Muscle layer of colon (tissue), 2 donors: ENCODE results near the gene GJD3.
"Not testable (repeated sequence)": the region's sequence is repeated elsewhere in the genome, so short reads cannot be mapped to it uniquely, and the experiment has no call there.

Experiments used
- H3K27ac ChIP-seq: one replicate; pipeline ENCODE4 v1.7.0; 2013; ENCODE audit warnings: low read depth, mild to moderate bottlenecking, low read length, moderate library complexity
- H3K27me3 ChIP-seq, 2 donors: one replicate each; pipeline ENCODE4 v1.7.0; 2013; ENCODE audit warnings: low read length in 2 of 2, mild to moderate bottlenecking in 2 of 2; ENCODE audit not compliant: insufficient read depth in 2 of 2, control insufficient read depth in 1 of 2
- H3K36me3 ChIP-seq: one replicate; pipeline ENCODE4 v1.7.0; 2013; ENCODE audit warnings: mild to moderate bottlenecking, low read length; ENCODE audit not compliant: insufficient read depth
- H3K4me1 ChIP-seq: one replicate; pipeline ENCODE4 v1.7.0; 2013; ENCODE audit warnings: mild to moderate bottlenecking, low read length; ENCODE audit not compliant: insufficient read depth
- H3K4me3 ChIP-seq, 2 donors: one replicate each; pipeline ENCODE4 v1.7.0; 2013; ENCODE audit warnings: low read length in 2 of 2, low read depth in 1 of 2, mild to moderate bottlenecking in 1 of 2, moderate library complexity in 1 of 2
- H3K9ac ChIP-seq: one replicate; pipeline ENCODE4 v1.7.0; 2013; ENCODE audit warnings: low read length
- H3K9me3 ChIP-seq: one replicate; pipeline ENCODE4 v1.7.0; 2013; ENCODE audit warnings: mild to moderate bottlenecking, low read length
- donor health status: abdominal sarcoma.
- donor health status: Adenocarcinoma of cecum.

GJD3 gene

DNA sequence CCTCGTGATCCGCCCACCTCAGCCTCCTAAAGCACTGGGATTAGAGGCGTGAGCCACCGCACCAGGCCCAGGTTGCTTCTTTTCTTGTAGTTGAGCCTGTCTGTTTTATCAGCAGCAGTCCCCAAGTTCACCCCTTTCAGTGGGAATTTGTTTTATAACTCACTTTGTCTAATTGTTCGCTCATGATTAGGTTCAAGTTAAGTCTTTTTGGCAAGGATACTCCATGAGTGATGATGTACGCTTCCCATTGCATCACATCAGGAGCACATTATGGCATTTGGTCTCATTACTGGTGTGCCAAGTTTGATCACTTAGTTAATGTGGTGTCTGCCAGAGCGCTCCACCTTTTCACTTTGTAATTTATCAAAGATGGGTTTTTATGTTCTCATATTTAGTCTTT is 14.4 kb upstream of the GJD3 start:
- H3K4me3 ChIP-seq: no peak overlapping the region
- no peak overlapping the region for H3K9ac ChIP-seq
- H3K9me3 ChIP-seq: no peaks in the 10 kb centered on the region
- no peaks in the 10 kb centered on the region for H3K36me3 ChIP-seq
- no peak overlapping the region for H3K27ac ChIP-seq
- no peaks in the 10 kb centered on the region for H3K27me3 ChIP-seq
- H3K4me1 ChIP-seq: no peaks in the 10 kb centered on the region

DNA sequence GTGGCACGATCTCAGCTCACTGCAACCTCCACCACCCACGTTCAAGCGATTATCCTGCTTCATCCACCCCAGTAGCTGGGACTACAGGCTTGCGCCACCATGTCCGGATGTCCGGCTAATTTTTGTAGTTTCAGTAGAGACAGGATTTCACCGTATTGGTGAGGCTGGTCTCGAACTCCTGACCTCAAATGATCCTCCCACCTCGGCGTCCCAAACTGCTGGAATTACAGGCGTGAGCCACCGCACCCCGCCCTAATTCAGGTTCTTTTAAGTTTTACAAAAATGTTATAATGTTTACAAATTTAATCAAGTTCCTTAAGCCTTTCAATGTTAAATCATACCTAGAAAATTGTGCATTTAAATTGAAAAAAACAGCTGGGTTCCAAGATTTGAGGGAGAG is 13.3 kb upstream of the GJD3 start:
- no peak overlapping the region for H3K4me3 ChIP-seq
- no peaks in the 10 kb centered on the region for H3K36me3 ChIP-seq
- no peaks in the 10 kb centered on the region for H3K9me3 ChIP-seq
- no peaks in the 10 kb centered on the region for H3K27me3 ChIP-seq
- H3K9ac ChIP-seq: no peak overlapping the region
- H3K27ac ChIP-seq: no peak overlapping the region
- H3K4me1 ChIP-seq: no peaks in the 10 kb centered on the region

DNA sequence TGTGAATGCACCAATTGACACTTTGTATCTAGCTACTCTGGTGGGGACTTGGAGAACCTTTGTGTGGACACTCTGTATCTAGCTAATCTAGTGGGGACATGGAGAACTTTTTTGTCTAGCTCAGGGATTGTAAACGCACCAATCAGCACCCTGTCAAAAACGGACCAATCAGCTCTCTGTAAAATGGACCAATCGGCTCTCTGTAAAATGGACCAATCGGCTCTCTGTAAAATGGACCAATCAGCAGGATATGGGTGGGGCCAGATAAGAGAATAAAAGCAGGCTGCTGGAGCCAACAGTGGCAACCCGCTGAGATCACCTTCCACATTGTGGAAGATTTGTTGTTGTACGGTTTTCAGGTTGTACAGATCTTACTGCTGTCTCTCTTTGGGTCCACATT is 12.0 kb upstream of the GJD3 start:
- not testable (repeated sequence) for H3K9me3 ChIP-seq, H3K4me3 ChIP-seq, H3K4me1 ChIP-seq, H3K27ac ChIP-seq, H3K9ac ChIP-seq, H3K36me3 ChIP-seq, H3K27me3 ChIP-seq

DNA sequence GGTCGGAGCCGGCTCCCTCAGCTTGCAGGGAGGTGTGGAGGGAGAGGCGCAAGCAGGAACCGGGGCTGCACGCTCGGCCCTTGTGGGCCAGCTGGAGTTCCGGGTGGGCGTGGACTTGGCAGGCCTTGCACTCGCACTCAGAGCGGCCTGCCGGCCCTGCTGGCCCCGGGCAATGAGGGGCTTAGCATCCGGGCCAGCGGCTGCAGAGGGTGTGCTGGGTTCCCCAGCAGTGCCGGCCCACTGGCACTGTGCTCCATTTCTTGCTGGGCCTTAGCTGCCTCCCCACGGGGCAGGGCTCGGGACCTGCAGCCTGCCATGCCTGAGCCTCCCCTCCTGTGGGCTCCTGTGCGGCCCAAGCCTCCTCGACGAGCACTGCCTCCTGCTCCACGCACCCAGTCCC is 11.2 kb upstream of the GJD3 start:
- H3K36me3 ChIP-seq, H3K27ac ChIP-seq, H3K9me3 ChIP-seq, H3K4me1 ChIP-seq, H3K27me3 ChIP-seq, H3K9ac ChIP-seq, H3K4me3 ChIP-seq: not testable (repeated sequence)

DNA sequence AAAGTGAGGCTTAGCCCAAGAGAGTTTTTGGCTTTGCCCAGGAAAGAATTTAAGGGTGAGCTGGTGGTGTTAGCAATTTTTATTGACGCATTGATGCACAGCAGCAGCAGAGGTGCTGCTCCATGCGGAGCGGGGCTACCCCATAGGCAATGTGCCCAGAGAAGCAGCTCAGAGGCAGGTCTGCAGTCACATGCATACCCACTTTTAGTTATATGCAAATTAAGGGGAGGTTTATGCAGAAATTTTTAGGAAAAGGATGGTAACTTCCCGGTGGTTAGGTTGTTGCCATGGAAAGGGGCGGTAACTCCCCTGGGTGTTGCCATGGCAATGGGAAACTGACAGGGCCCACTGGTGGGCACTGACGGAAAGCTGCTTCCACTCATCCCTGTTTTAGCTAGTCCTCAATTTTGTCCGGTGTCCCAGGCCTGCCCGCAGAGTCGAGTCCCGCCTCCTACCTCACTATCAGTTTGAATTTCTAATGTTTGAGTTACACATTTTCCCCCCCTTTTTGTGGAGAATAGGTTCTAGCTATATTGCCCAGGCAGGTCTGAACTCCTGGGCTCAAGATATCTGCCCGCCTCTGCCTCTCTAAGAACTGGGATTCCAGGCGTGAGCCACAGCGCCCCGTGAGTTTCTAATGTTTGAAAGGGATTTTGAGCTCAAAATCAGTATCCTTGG is 10.4 kb upstream of the GJD3 start:
- no peak overlapping the region for H3K4me3 ChIP-seq
- no peak overlapping the region for H3K9ac ChIP-seq
- H3K27me3 ChIP-seq: no peaks in the 10 kb centered on the region
- H3K9me3 ChIP-seq: no peaks in the 10 kb centered on the region
- H3K36me3 ChIP-seq: no peaks in the 10 kb centered on the region
- no peaks in the 10 kb centered on the region for H3K4me1 ChIP-seq
- H3K27ac ChIP-seq: no peak overlapping the region

DNA sequence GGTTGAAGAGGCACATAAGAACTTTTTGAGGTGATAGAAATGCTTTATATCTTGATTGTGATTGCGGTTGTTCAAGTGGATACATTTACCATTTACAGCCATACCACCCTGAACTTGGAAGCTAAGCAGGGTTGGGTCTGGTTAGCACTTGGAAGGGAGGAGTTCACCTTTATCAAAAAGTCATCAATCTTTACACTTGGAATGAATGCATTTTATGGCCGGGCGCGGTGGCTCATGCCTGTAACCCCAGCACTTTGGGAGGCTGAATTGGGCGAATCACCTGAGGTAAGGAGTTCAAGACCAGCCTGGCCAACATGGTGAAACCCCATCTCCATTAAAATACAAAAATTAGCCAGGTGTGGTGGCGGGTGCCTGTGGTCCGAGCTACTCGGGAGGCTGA is 9.5 kb upstream of the GJD3 start:
- Histone ChIP-seq H3K4me3 (no peak overlapping the region), H3K36me3 (no peaks in the 10 kb centered on the region), H3K4me1 (no peaks in the 10 kb centered on the region), H3K9me3 (no peaks in the 10 kb centered on the region), H3K27ac (no peak overlapping the region), H3K27me3 (no peaks in the 10 kb centered on the region), H3K9ac (no peak overlapping the region)

DNA sequence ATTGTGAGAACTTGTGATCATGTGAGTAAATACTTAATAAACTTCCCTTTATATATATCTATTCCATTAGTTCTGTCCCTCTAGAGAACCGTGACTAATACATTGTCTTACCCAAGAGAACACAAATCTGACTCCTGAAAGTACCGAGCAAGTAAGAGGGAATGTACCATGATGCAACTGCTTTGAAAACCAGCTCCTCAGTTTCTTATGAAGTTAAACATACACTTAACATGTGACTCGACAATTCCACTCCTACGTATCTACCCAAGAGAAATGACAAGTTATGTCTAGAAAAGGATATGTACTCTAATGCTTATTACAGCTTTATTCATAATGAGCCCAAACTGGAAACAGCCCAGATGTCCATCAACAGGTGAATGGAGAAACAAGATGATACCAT is 8.8 kb upstream of the GJD3 start:
- no peak overlapping the region for H3K27ac ChIP-seq
- no peaks in the 10 kb centered on the region for H3K36me3 ChIP-seq
- no peak overlapping the region for H3K4me3 ChIP-seq
- no peaks in the 10 kb centered on the region for H3K4me1 ChIP-seq
- H3K9me3 ChIP-seq: no peaks in the 10 kb centered on the region
- no peak overlapping the region for H3K9ac ChIP-seq
- no peaks in the 10 kb centered on the region for H3K27me3 ChIP-seq

DNA sequence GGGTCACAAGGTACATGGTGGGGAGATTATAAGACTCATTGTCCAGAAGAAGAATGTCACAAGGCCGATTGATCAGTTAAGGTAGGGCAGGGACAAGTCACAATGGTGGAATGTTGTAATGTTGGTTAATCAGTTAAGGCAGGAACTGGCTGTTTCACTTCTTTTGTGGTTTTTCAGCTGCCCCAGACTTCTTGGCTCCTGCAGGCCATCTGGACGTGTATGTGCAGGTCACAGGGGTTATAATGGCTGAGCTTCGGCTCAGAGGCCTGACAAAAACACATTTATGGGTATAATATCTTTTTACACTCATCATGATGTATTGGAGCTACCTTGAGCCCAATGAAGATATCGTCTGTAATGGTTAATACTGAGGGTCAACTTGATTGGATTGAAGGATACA is 8.1 kb upstream of the GJD3 start:
- H3K27ac ChIP-seq, H3K9ac ChIP-seq, H3K4me1 ChIP-seq, H3K36me3 ChIP-seq, H3K9me3 ChIP-seq, H3K27me3 ChIP-seq, H3K4me3 ChIP-seq: not testable (repeated sequence)

DNA sequence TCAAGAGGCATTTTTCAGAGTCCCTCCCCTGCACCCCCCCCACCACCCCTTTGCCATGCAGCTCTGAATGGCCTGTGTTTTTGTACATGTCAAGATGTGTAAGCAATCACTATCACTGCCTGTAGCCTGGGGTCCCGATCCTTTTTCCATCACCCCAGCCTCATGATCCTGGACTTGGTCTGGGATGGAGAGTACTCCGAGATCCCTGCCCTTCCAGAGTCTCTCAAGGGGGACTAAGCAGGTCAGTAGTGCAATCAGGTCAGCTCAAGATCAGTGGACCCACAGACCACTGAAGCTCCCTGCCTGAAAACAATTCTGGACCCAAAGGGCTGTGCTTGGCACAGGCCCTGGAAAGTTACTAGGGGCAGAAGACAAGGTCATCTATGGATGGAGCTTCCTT is 7.5 kb upstream of the GJD3 start:
- Histone ChIP-seq H3K27me3 (no peaks in the 10 kb centered on the region), H3K9me3 (no peaks in the 10 kb centered on the region), H3K27ac (no peak overlapping the region), H3K4me1 (no peaks in the 10 kb centered on the region), H3K4me3 (no peak overlapping the region), H3K9ac (no peak overlapping the region), H3K36me3 (no peaks in the 10 kb centered on the region)

DNA sequence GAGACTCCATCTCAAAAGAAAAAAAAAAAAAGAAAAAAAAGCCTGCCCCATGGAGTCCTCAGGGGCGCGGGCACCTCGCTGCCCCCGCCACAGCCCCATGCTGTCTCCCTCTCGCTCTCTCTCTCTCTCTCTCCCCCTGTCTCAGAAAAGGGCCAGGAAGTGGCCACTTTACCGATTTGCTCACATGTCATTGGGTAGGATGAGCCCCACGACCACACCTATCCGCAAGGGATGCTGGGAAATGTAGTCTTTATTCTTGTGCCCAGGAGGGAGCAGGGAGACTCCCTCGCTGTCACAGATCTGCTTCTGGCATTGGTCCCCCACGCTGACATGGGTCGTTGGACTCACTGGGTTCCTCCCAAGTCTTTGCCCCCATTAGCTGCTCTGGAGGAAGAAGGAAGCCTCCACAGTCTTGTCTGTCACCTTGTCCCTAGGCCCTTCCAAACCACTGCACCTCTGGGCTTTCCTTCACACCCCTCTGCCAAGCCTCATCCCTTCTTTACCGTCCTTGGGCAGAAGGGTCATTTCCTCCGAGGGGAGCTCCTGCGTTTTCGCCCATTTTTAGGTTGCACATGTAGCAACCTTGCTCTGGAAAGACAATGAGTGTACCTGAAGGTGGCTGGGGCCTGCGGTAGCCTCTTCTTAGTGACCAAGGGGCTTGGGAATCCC is 6.9 kb upstream of the GJD3 start:
- no peaks in the 10 kb centered on the region for H3K9me3 ChIP-seq
- no peak overlapping the region for H3K27ac ChIP-seq
- H3K27me3 ChIP-seq: no peaks in the 10 kb centered on the region
- no peak overlapping the region for H3K4me3 ChIP-seq
- no peaks in the 10 kb centered on the region for H3K36me3 ChIP-seq
- no peaks in the 10 kb centered on the region for H3K4me1 ChIP-seq
- H3K9ac ChIP-seq: no peak overlapping the region

DNA sequence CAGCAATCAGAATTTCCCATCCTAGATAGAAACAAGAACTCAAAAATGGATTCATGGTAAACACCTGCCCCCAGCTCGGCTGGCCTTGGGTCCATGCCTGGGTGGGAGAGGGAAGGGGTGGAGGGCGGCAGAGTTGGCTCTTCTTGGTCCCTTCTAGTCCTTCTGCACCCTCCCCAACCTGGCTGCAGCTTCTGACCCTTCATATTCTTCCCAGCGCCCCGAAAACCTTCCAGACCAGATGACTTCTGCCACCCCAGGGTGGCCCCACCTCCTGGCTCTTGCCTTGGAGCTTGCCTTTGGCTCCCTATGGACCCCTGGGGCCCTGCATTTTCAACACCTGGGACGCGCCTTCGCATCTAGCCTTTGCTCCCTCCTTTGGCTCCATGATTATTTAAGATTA is 5.4 kb upstream of the GJD3 start:
- Histone ChIP-seq H3K27ac (no peak overlapping the region), H3K4me3 (no peak overlapping the region), H3K27me3 (no peaks in the 10 kb centered on the region), H3K36me3 (no peaks in the 10 kb centered on the region), H3K9ac (no peak overlapping the region), H3K4me1 (no peaks in the 10 kb centered on the region), H3K9me3 (no peaks in the 10 kb centered on the region)

DNA sequence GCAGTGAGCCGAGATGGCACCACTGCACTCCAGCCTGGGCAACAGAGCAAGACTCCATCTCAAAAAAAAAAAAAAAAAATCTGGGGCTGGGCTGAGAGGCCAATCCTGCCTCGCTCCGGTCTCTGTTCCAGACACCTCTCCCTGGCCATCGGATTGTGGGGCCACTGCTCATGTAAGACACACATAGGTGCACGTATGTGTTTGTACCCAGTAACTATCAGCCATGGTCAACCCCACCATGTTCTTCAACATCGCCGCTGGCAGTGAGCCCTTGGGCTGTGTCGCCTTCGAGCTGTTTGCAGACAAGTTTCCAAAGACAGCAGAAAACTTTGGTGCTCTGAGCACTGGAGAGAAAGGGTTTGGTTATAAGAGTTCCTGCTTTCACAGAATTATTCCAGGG is 3.2 kb upstream of the GJD3 start:
- H3K9ac ChIP-seq, H3K36me3 ChIP-seq, H3K9me3 ChIP-seq, H3K4me1 ChIP-seq, H3K27me3 ChIP-seq, H3K27ac ChIP-seq, H3K4me3 ChIP-seq: not testable (repeated sequence)
